ENCODE data around the gene SMIM44. TPM values are rescaled to one million over a fixed set of nuclear protein-coding genes. Genes with fewer than 3 reads are reported as not detected.

The SMIM44 gene
- total RNA-seq, 1 donor from 2014 or later = not detected

GRCh38 chr19:3459965-3460582 is 23.2 kb downstream of the SMIM44 start:
- H3K4me3 ChIP-seq = no peak overlapping the region
- H3K36me3 ChIP-seq = peaks cover 59% of the 10 kb centered on the region
- no peaks in the 10 kb centered on the region for H3K27me3 ChIP-seq
- no peak for TF ChIP-seq CTCF (IDR thresholded peaks at IDR 0.05)
- intact Hi-C loops (cut with DNase I) = no loop called here
- H3K27ac ChIP-seq = peak overlapping the region; percentile 80
- no peaks in the 10 kb centered on the region for H3K9me3 ChIP-seq
- H3K4me1 ChIP-seq = peaks cover 20% of the 10 kb centered on the region
- DNase-seq (no peak), ATAC-seq (no peak)

- H3K9me3 ChIP-seq = no peaks in the 10 kb centered on the region
- H3K36me3 ChIP-seq = peaks cover 65% of the 10 kb centered on the region
- ATAC-seq = peak; percentile 87
- TF ChIP-seq CTCF (IDR thresholded peaks at IDR 0.05) = no peak
- H3K27me3 ChIP-seq = no peaks in the 10 kb centered on the region
- intact Hi-C loops (cut with DNase I) = no loop called here
- H3K27ac ChIP-seq = peak overlapping the region; percentile 80
- peak; percentile 83 for DNase-seq
- H3K4me1 ChIP-seq = peaks cover 20% of the 10 kb centered on the region
- H3K4me3 ChIP-seq = no peak overlapping the region
These were observed 24.0 kb downstream of the SMIM44 start for GRCh38 chr19:3459089-3459881.

- Histone ChIP-seq H3K4me3 (no peak overlapping the region), H3K27me3 (no peaks in the 10 kb centered on the region), H3K27ac (peak overlapping the region; percentile 80), H3K4me1 (peaks cover 20% of the 10 kb centered on the region), H3K9me3 (no peaks in the 10 kb centered on the region), H3K36me3 (peaks cover 65% of the 10 kb centered on the region)
- ATAC-seq = no peak
- TF ChIP-seq CTCF (IDR thresholded peaks at IDR 0.05) = no peak
- peak; percentile 56 for DNase-seq
- intact Hi-C loops (cut with DNase I) = no loop called here
These were observed 24.8 kb downstream of the SMIM44 start for GRCh38 chr19:3458229-3459088.

- no peak for ATAC-seq
- no peak for TF ChIP-seq CTCF (IDR thresholded peaks at IDR 0.05)
- peak; percentile 54 for DNase-seq
- intact Hi-C loops (cut with DNase I) = no loop called here
- Histone ChIP-seq H3K27me3 (no peaks in the 10 kb centered on the region), H3K9me3 (no peaks in the 10 kb centered on the region), H3K4me1 (peaks cover 20% of the 10 kb centered on the region), H3K27ac (peak overlapping the region; percentile 80), H3K36me3 (peaks cover 65% of the 10 kb centered on the region), H3K4me3 (no peak overlapping the region)
These were observed 25.6 kb downstream of the SMIM44 start for GRCh38 chr19:3457528-3458228.

GRCh38 chr19:3456925-3457527 is 26.2 kb downstream of the SMIM44 start:
- H3K4me1 ChIP-seq = peaks cover 20% of the 10 kb centered on the region
- no peaks in the 10 kb centered on the region for H3K9me3 ChIP-seq
- H3K27ac ChIP-seq = peak overlapping the region; percentile 80
- no peak for TF ChIP-seq CTCF (IDR thresholded peaks at IDR 0.05)
- no peaks in the 10 kb centered on the region for H3K27me3 ChIP-seq
- ATAC-seq = no peak
- intact Hi-C loops (cut with DNase I) = no loop called here
- DNase-seq = peak; percentile 57
- peaks cover 66% of the 10 kb centered on the region for H3K36me3 ChIP-seq
- no peak overlapping the region for H3K4me3 ChIP-seq
